WTC11 (cell line): ENCODE measurements around the gene ZNF568. TPM values are rescaled to one million over a fixed set of nuclear protein-coding genes. Genes with fewer than 3 reads are reported as not detected.
A peak's percentile ranks its signal among the peaks of the same experiment; 100 is the strongest.

Source experiments
- ARID4B ChIP-seq: sonication (generic); formaldehyde crosslinking; IDR thresholded peaks from 2 replicates; pipeline ENCODE4 v1.8.0; 2023; ENCODE audit warnings: missing genetic modification reagents, mild to moderate bottlenecking, borderline replicate concordance
- ATF1 ChIP-seq: sonication (generic); formaldehyde crosslinking; IDR thresholded peaks from 2 replicates; pipeline ENCODE4 v1.8.1; 2023; ENCODE audit warnings: mild to moderate bottlenecking, moderate library complexity, missing genetic modification reagents
- ATF3 ChIP-seq: sonication (generic); formaldehyde crosslinking; conservative IDR thresholded peaks from 2 replicates; pipeline ENCODE4 v1.8.1; 2022; ENCODE audit warnings: mild to moderate bottlenecking, missing genetic modification reagents
- E2F1 ChIP-seq: sonication (generic); formaldehyde crosslinking; IDR thresholded peaks from 2 replicates; pipeline ENCODE4 v1.8.0; 2022; ENCODE audit warnings: mild to moderate bottlenecking, missing genetic modification reagents
- E2F4 ChIP-seq: sonication (generic); formaldehyde crosslinking; IDR thresholded peaks from 2 replicates; pipeline ENCODE4 v1.8.1; 2022; ENCODE audit warnings: low read depth, mild to moderate bottlenecking, moderate library complexity, missing genetic modification reagents, borderline replicate concordance
- ELF4 ChIP-seq: sonication (generic); formaldehyde crosslinking; IDR thresholded peaks from 2 replicates; pipeline ENCODE4 v1.8.1; 2022; ENCODE audit warnings: low read depth, mild to moderate bottlenecking, moderate library complexity, missing genetic modification reagents
- EMX1 ChIP-seq: fragments of 250-450 bp; sonication (Bioruptor Pico); IDR thresholded peaks from 2 replicates; pipeline ENCODE4 v1.8.0; 2021; ENCODE audit warnings: mild to moderate bottlenecking
- ETV6 ChIP-seq: sonication (generic); formaldehyde crosslinking; IDR thresholded peaks from 2 replicates; pipeline ENCODE4 v1.8.1; 2022; ENCODE audit warnings: mild to moderate bottlenecking, missing genetic modification reagents
- FOXJ3 ChIP-seq: sonication (generic); formaldehyde crosslinking; IDR thresholded peaks from 2 replicates; pipeline ENCODE4 v1.9.0; 2021; ENCODE audit warnings: missing genetic modification reagents, mild to moderate bottlenecking, borderline replicate concordance
- GABPB1 ChIP-seq: sonication (generic); formaldehyde crosslinking; IDR thresholded peaks from 2 replicates; pipeline ENCODE4 v1.8.1; 2023; ENCODE audit warnings: mild to moderate bottlenecking, missing genetic modification reagents
- GRHL2 ChIP-seq: fragments of 250-450 bp; sonication (Bioruptor Pico); IDR thresholded peaks from 2 replicates; pipeline ENCODE4 v1.8.0; 2022; ENCODE audit warnings: mild to moderate bottlenecking, moderate library complexity; ENCODE audit not compliant: insufficient replicate concordance, severe bottlenecking
- GTF2I ChIP-seq: fragments of 250-450 bp; sonication (Bioruptor Pico); conservative IDR thresholded peaks from 2 replicates; pipeline ENCODE4 v1.4.0; 2021; ENCODE audit warnings: mild to moderate bottlenecking
- JUN ChIP-seq: sonication (generic); formaldehyde crosslinking; IDR thresholded peaks from 2 replicates; pipeline ENCODE4 v1.8.0; 2023; ENCODE audit warnings: mild to moderate bottlenecking, missing genetic modification reagents
- NR1H2 ChIP-seq: sonication (generic); formaldehyde crosslinking; IDR thresholded peaks from 2 replicates; pipeline ENCODE4 v1.9.0; 2021; ENCODE audit warnings: mild to moderate bottlenecking, moderate library complexity, missing genetic modification reagents
- NR3C1 ChIP-seq: sonication (generic); formaldehyde crosslinking; conservative IDR thresholded peaks from 2 replicates; pipeline ENCODE4 v1.8.1; 2023; ENCODE audit warnings: low read depth, mild to moderate bottlenecking, missing genetic modification reagents
- SMAD3 ChIP-seq: sonication (generic); formaldehyde crosslinking; IDR thresholded peaks from 2 replicates; pipeline ENCODE4 v1.8.0; 2022; ENCODE audit warnings: missing genetic modification reagents, mild to moderate bottlenecking, borderline replicate concordance
- SOX15 ChIP-seq: fragments of 250-450 bp; sonication (Bioruptor Pico); IDR thresholded peaks from 2 replicates; pipeline ENCODE4 v1.9.0; 2021; ENCODE audit warnings: mild to moderate bottlenecking
- ZNF138 ChIP-seq: sonication (generic); formaldehyde crosslinking; conservative IDR thresholded peaks from 2 replicates; pipeline ENCODE4 v1.8.1; 2022; ENCODE audit warnings: mild to moderate bottlenecking, moderate library complexity, missing genetic modification reagents
- ZNF396 ChIP-seq: fragments of 250-450 bp; sonication (Bioruptor Pico); IDR thresholded peaks from 2 replicates; pipeline ENCODE4 v1.8.0; 2021; ENCODE audit warnings: mild to moderate bottlenecking, moderate library complexity, borderline replicate concordance
- ZSCAN18 ChIP-seq: fragments of 250-450 bp; sonication (Bioruptor Pico); IDR thresholded peaks from 2 replicates; pipeline ENCODE4 v2.1.2; 2022; ENCODE audit warnings: mild to moderate bottlenecking, moderate library complexity
- total RNA-seq: library from RNA; stranded (reverse); gene quantifications from 3 replicates; pipeline ENCODE4 v1.2.3, GENCODE V29; 2021
- TF ChIP-seq, protein P1 (sequence below): sonication (generic); formaldehyde crosslinking; IDR thresholded peaks from 2 replicates; pipeline ENCODE4 v1.8.1; 2023; ENCODE audit warnings: mild to moderate bottlenecking, missing genetic modification reagents
- TF ChIP-seq, protein P2 (sequence below): fragments of 250-450 bp; sonication (Bioruptor Pico); conservative IDR thresholded peaks from 2 replicates; pipeline ENCODE4 v1.9.0; 2021; ENCODE audit warnings: mild to moderate bottlenecking
- TF ChIP-seq, protein P3 (sequence below): fragments of 250-450 bp; sonication (Bioruptor Pico); IDR thresholded peaks from 2 replicates; pipeline ENCODE4 v1.8.0; 2021; ENCODE audit warnings: mild to moderate bottlenecking
- TF ChIP-seq, protein P4 (sequence below): sonication (generic); formaldehyde crosslinking; IDR thresholded peaks from 2 replicates; pipeline ENCODE4 v1.8.0; 2022; ENCODE audit warnings: mild to moderate bottlenecking, missing genetic modification reagents

ZNF568 gene
- total RNA-seq, 1 experiment from 2014 or later, result 10.5 TPM

- peak; percentile 58; the same call in 1 of the 2 replicates for TF ChIP-seq ARID4B (CRISPR knock-in tag)
- no peak for TF ChIP-seq GRHL2 (CRISPR knock-in tag)
- no peak for TF ChIP-seq ZSCAN18 (CRISPR knock-in tag)
- TF ChIP-seq NR1H2 (CRISPR knock-in tag), result no peak
- peak; percentile 54; the same call in 1 of the 2 replicates for TF ChIP-seq GABPB1 (CRISPR knock-in tag)
- TF ChIP-seq, protein P1, sequence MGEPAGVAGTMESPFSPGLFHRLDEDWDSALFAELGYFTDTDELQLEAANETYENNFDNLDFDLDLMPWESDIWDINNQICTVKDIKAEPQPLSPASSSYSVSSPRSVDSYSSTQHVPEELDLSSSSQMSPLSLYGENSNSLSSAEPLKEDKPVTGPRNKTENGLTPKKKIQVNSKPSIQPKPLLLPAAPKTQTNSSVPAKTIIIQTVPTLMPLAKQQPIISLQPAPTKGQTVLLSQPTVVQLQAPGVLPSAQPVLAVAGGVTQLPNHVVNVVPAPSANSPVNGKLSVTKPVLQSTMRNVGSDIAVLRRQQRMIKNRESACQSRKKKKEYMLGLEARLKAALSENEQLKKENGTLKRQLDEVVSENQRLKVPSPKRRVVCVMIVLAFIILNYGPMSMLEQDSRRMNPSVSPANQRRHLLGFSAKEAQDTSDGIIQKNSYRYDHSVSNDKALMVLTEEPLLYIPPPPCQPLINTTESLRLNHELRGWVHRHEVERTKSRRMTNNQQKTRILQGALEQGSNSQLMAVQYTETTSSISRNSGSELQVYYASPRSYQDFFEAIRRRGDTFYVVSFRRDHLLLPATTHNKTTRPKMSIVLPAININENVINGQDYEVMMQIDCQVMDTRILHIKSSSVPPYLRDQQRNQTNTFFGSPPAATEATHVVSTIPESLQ (CRISPR knock-in tag), result no peak
- TF ChIP-seq, protein P2, sequence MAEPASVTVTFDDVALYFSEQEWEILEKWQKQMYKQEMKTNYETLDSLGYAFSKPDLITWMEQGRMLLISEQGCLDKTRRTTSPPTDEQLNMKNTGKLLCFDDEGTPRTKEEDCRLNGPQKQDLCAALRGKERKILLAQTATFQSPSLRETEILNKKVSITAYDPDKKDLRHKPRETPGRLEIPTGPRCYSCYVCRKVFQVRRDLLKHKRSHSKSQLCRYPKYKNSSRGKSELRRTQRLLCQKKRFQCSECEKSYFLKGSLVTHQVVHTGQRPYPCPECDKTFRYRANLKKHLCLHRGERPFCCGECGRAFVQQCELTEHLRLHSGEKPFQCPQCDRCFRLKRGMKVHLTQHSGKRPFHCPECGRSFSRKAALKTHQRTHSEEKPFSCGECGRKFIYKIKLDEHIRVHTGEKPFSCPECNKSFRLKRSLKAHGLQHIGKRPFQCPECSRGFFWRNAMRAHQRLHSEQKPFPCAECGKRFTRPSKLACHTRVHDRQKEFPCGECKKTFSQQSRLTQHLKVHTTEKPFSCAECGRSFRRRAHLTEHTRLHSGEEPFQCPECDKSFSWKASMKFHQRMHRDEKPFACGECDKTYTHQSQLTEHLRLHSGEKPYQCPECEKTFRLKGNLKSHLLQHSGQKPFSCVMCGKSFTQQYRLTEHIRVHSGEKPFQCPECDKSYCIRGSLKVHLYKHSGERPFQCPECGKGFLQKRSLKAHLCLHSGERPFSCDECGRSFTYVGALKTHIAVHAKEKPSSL (CRISPR knock-in tag), result no peak
- TF ChIP-seq, protein P3, sequence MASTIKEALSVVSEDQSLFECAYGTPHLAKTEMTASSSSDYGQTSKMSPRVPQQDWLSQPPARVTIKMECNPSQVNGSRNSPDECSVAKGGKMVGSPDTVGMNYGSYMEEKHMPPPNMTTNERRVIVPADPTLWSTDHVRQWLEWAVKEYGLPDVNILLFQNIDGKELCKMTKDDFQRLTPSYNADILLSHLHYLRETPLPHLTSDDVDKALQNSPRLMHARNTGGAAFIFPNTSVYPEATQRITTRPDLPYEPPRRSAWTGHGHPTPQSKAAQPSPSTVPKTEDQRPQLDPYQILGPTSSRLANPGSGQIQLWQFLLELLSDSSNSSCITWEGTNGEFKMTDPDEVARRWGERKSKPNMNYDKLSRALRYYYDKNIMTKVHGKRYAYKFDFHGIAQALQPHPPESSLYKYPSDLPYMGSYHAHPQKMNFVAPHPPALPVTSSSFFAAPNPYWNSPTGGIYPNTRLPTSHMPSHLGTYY (CRISPR knock-in tag), result no peak
- no peak for TF ChIP-seq SMAD3 (CRISPR knock-in tag)
- TF ChIP-seq ZNF138 (CRISPR knock-in tag), result no peak
- TF ChIP-seq EMX1, result no peak
- TF ChIP-seq ATF3, result no peak
- no peak for TF ChIP-seq GTF2I (CRISPR knock-in tag)
- no peak for TF ChIP-seq ELF4 (CRISPR knock-in tag)
- TF ChIP-seq NR3C1 (CRISPR knock-in tag), result no peak
- no peak for TF ChIP-seq FOXJ3
- no peak for TF ChIP-seq SOX15 (CRISPR knock-in tag)
- TF ChIP-seq ETV6 (CRISPR knock-in tag), result no peak
- TF ChIP-seq E2F1 (CRISPR knock-in tag), result no peak
- no peak for TF ChIP-seq E2F4 (CRISPR knock-in tag)
- TF ChIP-seq, protein P4, sequence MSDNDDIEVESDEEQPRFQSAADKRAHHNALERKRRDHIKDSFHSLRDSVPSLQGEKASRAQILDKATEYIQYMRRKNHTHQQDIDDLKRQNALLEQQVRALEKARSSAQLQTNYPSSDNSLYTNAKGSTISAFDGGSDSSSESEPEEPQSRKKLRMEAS (CRISPR knock-in tag), result peak; percentile 78
- no peak for TF ChIP-seq JUN (CRISPR knock-in tag)
- no peak for TF ChIP-seq ZNF396 (CRISPR knock-in tag)
- no peak for TF ChIP-seq ATF1
Measured at GRCh38 chr19:36915992-36916830, at the start of gene ZNF568, which contains the start of gene ZNF829 (continued).
